ENCODE data around the gene GAA.

The GAA gene

GRCh38 chr17:80163336-80163735 lies 62.0 kb downstream of the GAA start:
- no peak overlapping the region for H3K4me3 ChIP-seq
- H3K4me2 ChIP-seq: no peak overlapping the region
- H3K4me1 ChIP-seq: peaks cover 0 to 33% (median 23%) of the 10 kb centered on the region in 10 experiments; a peak in 16 of 20 replicates
- no peak overlapping the region for H3K27ac ChIP-seq
- TF ChIP-seq Cebpa-rat (IDR thresholded peaks at IDR 0.05): no peak
- no peak overlapping the region for H3K9ac ChIP-seq
- no peaks in the 10 kb centered on the region for H3K36me3 ChIP-seq
- no peaks in the 10 kb centered on the region for H4K20me1 ChIP-seq
- no peaks in the 10 kb centered on the region for H3K27me3 ChIP-seq
- H3K9me3 ChIP-seq (replicated peaks in 1 of 11): no peaks in the 10 kb centered on the region; a peak in 1 of 22 replicates

GRCh38 chr17:80164185-80164584 lies 62.8 kb downstream of the GAA start:
- H3K9ac ChIP-seq: no peak overlapping the region
- no peaks in the 10 kb centered on the region; a peak in 1 of 22 replicates for H3K9me3 ChIP-seq (replicated peaks in 1 of 11)
- H3K36me3 ChIP-seq: no peaks in the 10 kb centered on the region
- H3K27me3 ChIP-seq: no peaks in the 10 kb centered on the region
- no peak for TF ChIP-seq Cebpa-rat (IDR thresholded peaks at IDR 0.05)
- H3K4me1 ChIP-seq: peaks cover 0 to 33% (median 23%) of the 10 kb centered on the region in 10 experiments; a peak in 16 of 20 replicates
- no peak overlapping the region for H3K4me3 ChIP-seq
- H3K4me2 ChIP-seq: no peak overlapping the region
- H4K20me1 ChIP-seq: no peaks in the 10 kb centered on the region
- no peak overlapping the region for H3K27ac ChIP-seq

- Histone ChIP-seq H3K27me3 (no peaks in the 10 kb centered on the region), H3K9me3 (replicated peaks in 1 of 11) (no peaks in the 10 kb centered on the region; a peak in 1 of 22 replicates), H3K4me1 (peaks cover 0 to 18% (median 12%) of the 10 kb centered on the region in 10 experiments; a peak in 13 of 20 replicates), H3K36me3 (no peaks in the 10 kb centered on the region), H3K9ac (no peak overlapping the region), H3K4me3 (no peak overlapping the region), H3K27ac (no peak overlapping the region), H4K20me1 (no peaks in the 10 kb centered on the region), H3K4me2 (no peak overlapping the region)
- no peak for TF ChIP-seq Cebpa-rat (IDR thresholded peaks at IDR 0.05)
Observed at GRCh38 chr17:80166446-80166845, 65.1 kb downstream of the GAA start.

- TF ChIP-seq Cebpa-rat (IDR thresholded peaks at IDR 0.05): no peak
- H3K4me3 ChIP-seq: no peak overlapping the region
- H3K36me3 ChIP-seq: no peaks in the 10 kb centered on the region
- H3K9me3 ChIP-seq (replicated peaks in 1 of 11): no peaks in the 10 kb centered on the region
- no peaks in the 10 kb centered on the region for H4K20me1 ChIP-seq
- H3K27ac ChIP-seq: no peak overlapping the region
- H3K27me3 ChIP-seq: no peaks in the 10 kb centered on the region
- no peak overlapping the region for H3K9ac ChIP-seq
- peaks cover 0 to 3% (median 0%) of the 10 kb centered on the region in 10 experiments; a peak in 2 of 20 replicates for H3K4me1 ChIP-seq
- no peak overlapping the region for H3K4me2 ChIP-seq
Observed at GRCh38 chr17:80168371-80168770, 67.0 kb downstream of the GAA start.

GRCh38 chr17:80169107-80169506 lies 67.7 kb downstream of the GAA start:
- Histone ChIP-seq H4K20me1 (no peaks in the 10 kb centered on the region), H3K4me2 (no peak overlapping the region), H3K9me3 (replicated peaks in 1 of 11) (no peaks in the 10 kb centered on the region), H3K4me1 (peaks cover 0 to 3% (median 0%) of the 10 kb centered on the region in 10 experiments; a peak in 1 of 20 replicates), H3K27ac (no peak overlapping the region), H3K9ac (no peak overlapping the region), H3K27me3 (no peaks in the 10 kb centered on the region), H3K4me3 (no peak overlapping the region), H3K36me3 (no peaks in the 10 kb centered on the region)
- TF ChIP-seq Cebpa-rat (IDR thresholded peaks at IDR 0.05): no peak
